HepG2 (cell line): ENCODE measurements around the gene BCAS3. TPM values are rescaled to one million over a fixed set of nuclear protein-coding genes. Genes with fewer than 3 reads are reported as not detected.

Experiments
- FOXP4 ChIP-seq: sonication (generic); formaldehyde crosslinking; IDR thresholded peaks from 2 replicates; pipeline ENCODE4 v1.4.0; 2020; ENCODE audit warnings: missing genetic modification reagents
- GPBP1L1 ChIP-seq: sonication (generic); formaldehyde crosslinking; IDR thresholded peaks from 2 replicates; pipeline ENCODE4 v1.5.0; 2020; ENCODE audit warnings: mild to moderate bottlenecking, missing genetic modification reagents
- GRHL1 ChIP-seq: sonication (generic); formaldehyde crosslinking; conservative IDR thresholded peaks from 2 replicates; pipeline ENCODE4 v1.8.0; 2022; ENCODE audit warnings: missing genetic modification reagents
- HOXA3 ChIP-seq: sonication (generic); formaldehyde crosslinking; IDR thresholded peaks from 2 replicates; pipeline ENCODE4 v1.5.0; 2020; ENCODE audit warnings: missing genetic modification reagents
- ISL2 ChIP-seq: sonication (generic); formaldehyde crosslinking; IDR thresholded peaks from 2 replicates; pipeline ENCODE4 v1.5.0; 2020; ENCODE audit warnings: missing genetic modification reagents
- KLF9 ChIP-seq: IDR thresholded peaks from 2 replicates; pipeline ENCODE4 v1.6.1; 2016; ENCODE audit warnings: low read depth
- MEF2D ChIP-seq: sonication (generic); formaldehyde crosslinking; IDR thresholded peaks from 2 replicates; pipeline ENCODE4 v1.5.1; 2020; ENCODE audit warnings: mild to moderate bottlenecking, missing genetic modification reagents
- MLLT10 ChIP-seq: sonication (generic); formaldehyde crosslinking; IDR thresholded peaks from 2 replicates; pipeline ENCODE4 v1.4.0; 2020; ENCODE audit warnings: missing genetic modification reagents
- MXD1 ChIP-seq: sonication (generic); formaldehyde crosslinking; IDR thresholded peaks from 2 replicates; pipeline ENCODE4 v1.4.0; 2020; ENCODE audit warnings: mild to moderate bottlenecking, missing genetic modification reagents
- NFKBIZ ChIP-seq: IDR thresholded peaks from 2 replicates; pipeline ENCODE4 v1.6.1; 2018; ENCODE audit warnings: missing genetic modification reagents, missing compliant biosample characterization
- SNRNP70 ChIP-seq: fragments of 200-400 bp; formaldehyde crosslinking; IDR thresholded peaks from 2 replicates; pipeline ENCODE4 v1.6.1; 2017; ENCODE audit warnings: mild to moderate bottlenecking, low read depth, low read length, moderate library complexity
- TCF7 ChIP-seq: sonication (generic); IDR thresholded peaks from 2 replicates; pipeline ENCODE4 v1.6.1; 2016; ENCODE audit warnings: antibody characterized with exemption, low read depth
- THAP7 ChIP-seq: sonication (generic); formaldehyde crosslinking; IDR thresholded peaks from 2 replicates; pipeline ENCODE4 v1.8.1; 2023; ENCODE audit warnings: mild to moderate bottlenecking, missing genetic modification reagents
- ZFY ChIP-seq: sonication (generic); formaldehyde crosslinking; IDR thresholded peaks from 2 replicates; pipeline ENCODE4 v1.4.0; 2020; ENCODE audit warnings: missing genetic modification reagents
- ZIK1 ChIP-seq: sonication (generic); formaldehyde crosslinking; IDR thresholded peaks from 2 replicates; pipeline ENCODE4 v1.5.0; 2020; ENCODE audit warnings: mild to moderate bottlenecking, low read depth, missing genetic modification reagents, borderline replicate concordance
- ZNF121 ChIP-seq: sonication (generic); formaldehyde crosslinking; IDR thresholded peaks from 2 replicates; pipeline ENCODE4 v1.5.0; 2020; ENCODE audit warnings: mild to moderate bottlenecking, missing genetic modification reagents
- ZNF232 ChIP-seq: sonication (generic); formaldehyde crosslinking; IDR thresholded peaks from 2 replicates; pipeline ENCODE4 v1.4.0; 2020; ENCODE audit warnings: missing genetic modification reagents, borderline replicate concordance
- ZNF557 ChIP-seq: sonication (generic); formaldehyde crosslinking; IDR thresholded peaks from 2 replicates; pipeline ENCODE4 v1.4.0; 2020; ENCODE audit warnings: missing genetic modification reagents
- ZNF879 ChIP-seq: sonication (generic); formaldehyde crosslinking; IDR thresholded peaks from 2 replicates; pipeline ENCODE4 v1.8.1; 2023; ENCODE audit warnings: missing genetic modification reagents
- polyA plus RNA-seq, 8 experiments: library from polyadenylated mRNA; depleted of rRNA in 3 of 8; stranded (reverse) in 7 of 8; unstranded in 1 of 8; fragments of >200 nt; fragmentation: Illumina TruSeq in 4 of 8; extraction: Trizol in 4 of 8; gene quantifications; 2 replicates each; pipeline versions ENCODE4 v1.2.1 to v1.2.3, GENCODE V29; 2011 to 2016; ENCODE audit warnings: low read depth in 4 of 8, missing spikeins in 1 of 8, mixed read lengths in 1 of 8; ENCODE audit not compliant: insufficient read depth in 1 of 8
- total RNA-seq, 5 experiments: library from RNA; depleted of rRNA; stranded (reverse); fragments of >200 nt; fragmentation: Illumina TruSeq; extraction: Trizol; gene quantifications; 2 replicates each; pipeline ENCODE4 v1.2.3, GENCODE V29; 2016; ENCODE audit warnings: low read depth in 1 of 5

Gene BCAS3
- total and polyA plus RNA-seq, 2 of the 13 experiments (the other 11 are each of a cell fraction or from before 2014, with no cell fraction given), result 10.7 to 11.2 TPM

- TF ChIP-seq GRHL1 (CRISPR knock-in tag) (no peak), ZNF879 (CRISPR knock-in tag) (no peak), NFKBIZ (CRISPR knock-in tag) (no peak; the same call in 1 of the 2 replicates), GPBP1L1 (CRISPR knock-in tag) (no peak), MXD1 (peak; percentile 71; the same call in 1 of the 2 replicates), KLF9 (CRISPR knock-in tag) (no peak), FOXP4 (CRISPR knock-in tag) (peak; percentile 95), HOXA3 (CRISPR knock-in tag) (peak; percentile 93), ZFY (CRISPR knock-in tag) (peak; percentile 74), ISL2 (CRISPR knock-in tag) (peak; percentile 96), TCF7 (peak; percentile 95), ZNF232 (CRISPR knock-in tag) (peak; percentile 97), MLLT10 (CRISPR knock-in tag) (no peak), THAP7 (CRISPR knock-in tag) (0 out of 2 replicates have a peak, but pooled peaks have one; percentile 80), SNRNP70 (no peak), ZIK1 (CRISPR knock-in tag) (peak; percentile 55; the same call in 1 of the 2 replicates), ZNF121 (CRISPR knock-in tag) (0 out of 2 replicates have a peak, but pooled peaks have one; percentile 47), ZNF557 (CRISPR knock-in tag) (no peak), MEF2D (peak; percentile 36; the same call in 1 of the 2 replicates)
Measured at GRCh38 chr17:61366715-61367413, 689.2 kb downstream of the BCAS3 start (continued).
